Hepatic stellate cell (primary cell): ENCODE results near the gene BCAS3.
A peak's percentile ranks its signal among the peaks of the same experiment; 100 is the strongest.
"Not testable (repeated sequence)": the region's sequence is repeated elsewhere in the genome, so short reads cannot be mapped to it uniquely, and the experiment has no call there.

Experiments
- DNase-seq: peaks from one replicate; pipeline ENCODE4 v3.0.0; 2011; ENCODE audit warnings: low spot score

The BCAS3 gene

GRCh38 chr17:61230972-61231820 lies 553.5 kb downstream of the BCAS3 start:
- no peak for DNase-seq

- DNase-seq = no peak
Observed at GRCh38 chr17:61232871-61233270, 555.2 kb downstream of the BCAS3 start.

DNA sequence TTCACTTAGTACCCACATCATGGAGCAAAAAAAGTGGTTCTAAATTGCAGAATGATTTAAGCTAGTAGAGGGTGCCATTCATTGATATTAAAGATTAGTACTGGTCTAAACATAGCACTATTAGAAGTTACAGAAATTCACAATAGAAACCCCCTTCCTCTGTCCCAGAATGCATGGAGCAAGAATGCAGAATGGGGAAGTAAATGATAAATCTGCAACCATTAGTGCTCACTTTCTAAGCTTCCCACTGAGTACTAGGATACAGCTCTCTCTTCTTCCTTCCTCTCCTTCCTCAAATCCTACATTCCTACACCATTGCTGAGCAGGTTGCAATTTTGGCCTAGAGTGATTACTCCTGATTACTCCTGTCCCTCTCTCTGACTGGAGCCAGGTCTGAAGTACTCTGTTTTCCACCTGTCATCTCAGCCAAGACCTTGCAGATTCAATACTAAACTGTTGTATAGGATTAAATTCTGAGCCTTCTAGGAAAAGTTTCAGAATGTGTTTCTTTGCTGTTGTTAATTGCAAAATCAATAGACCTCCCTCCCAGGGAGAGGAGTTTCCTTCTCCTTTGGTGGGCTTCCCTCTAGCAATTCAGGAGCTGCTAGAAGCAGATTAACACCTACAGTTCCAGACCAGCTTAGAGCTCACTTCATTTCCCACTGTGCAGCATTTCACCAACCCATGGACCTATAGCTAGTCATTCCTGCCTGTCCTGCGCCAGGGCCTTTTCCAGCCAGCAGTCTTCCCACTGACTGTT lies 556.5 kb downstream of the BCAS3 start:
- no peak for DNase-seq

DNA sequence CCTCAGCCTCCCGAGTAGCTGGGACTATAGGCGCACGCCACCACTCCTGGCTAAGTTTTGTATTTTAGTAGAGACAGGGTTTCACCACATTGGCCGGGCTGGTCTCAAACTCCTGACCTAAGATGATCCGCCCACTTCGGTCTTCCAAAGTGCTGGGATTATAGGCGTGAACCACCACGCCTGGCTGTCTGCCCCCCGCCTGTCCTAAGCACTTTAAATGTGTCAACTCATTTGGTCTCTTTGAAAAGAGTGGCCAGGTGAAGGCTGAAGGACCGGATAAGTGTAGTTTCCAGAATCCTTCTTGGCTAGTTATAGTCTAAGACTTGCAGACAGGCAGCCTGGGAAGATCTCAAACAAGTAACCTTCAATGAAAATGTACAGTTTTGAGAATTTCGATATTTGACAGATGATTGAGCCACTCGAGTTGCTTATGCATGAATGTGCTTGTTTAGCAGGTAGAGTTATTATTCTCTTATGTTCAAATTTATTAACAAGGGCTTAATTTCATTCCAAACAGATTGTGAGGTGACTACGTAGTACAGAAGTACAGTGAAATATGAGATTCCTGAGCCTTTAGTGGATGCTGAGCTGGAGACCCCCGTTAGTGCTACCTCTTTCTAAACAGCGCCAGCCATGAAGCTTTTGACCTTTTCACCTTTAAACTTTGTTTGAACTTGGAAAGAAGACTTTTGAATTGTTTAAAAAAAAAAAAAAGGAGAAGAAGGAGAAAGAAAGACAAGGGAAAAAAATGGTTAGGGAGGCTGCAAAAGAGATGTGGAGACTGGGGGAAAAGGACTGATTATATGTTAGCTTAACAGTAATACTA lies 557.6 kb downstream of the BCAS3 start:
- DNase-seq = no peak

DNA sequence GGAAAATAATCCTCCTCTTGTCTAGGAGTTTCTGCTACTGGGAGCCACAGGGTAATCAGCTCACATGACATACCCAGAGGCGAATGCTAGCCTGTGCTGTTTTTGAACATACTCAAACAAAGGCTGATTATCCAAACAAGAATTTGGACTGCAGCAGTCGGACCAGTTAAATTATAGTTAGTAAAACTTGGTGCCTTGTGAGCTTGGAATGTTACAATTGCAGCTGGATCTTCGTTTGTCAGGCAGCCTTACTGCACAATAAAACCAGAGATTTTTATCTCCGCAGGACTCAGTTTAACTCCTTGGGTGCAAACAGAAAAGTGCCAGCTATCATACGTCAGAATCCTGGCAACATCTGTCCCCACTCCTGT lies 558.2 kb downstream of the BCAS3 start:
- no peak for DNase-seq

DNA sequence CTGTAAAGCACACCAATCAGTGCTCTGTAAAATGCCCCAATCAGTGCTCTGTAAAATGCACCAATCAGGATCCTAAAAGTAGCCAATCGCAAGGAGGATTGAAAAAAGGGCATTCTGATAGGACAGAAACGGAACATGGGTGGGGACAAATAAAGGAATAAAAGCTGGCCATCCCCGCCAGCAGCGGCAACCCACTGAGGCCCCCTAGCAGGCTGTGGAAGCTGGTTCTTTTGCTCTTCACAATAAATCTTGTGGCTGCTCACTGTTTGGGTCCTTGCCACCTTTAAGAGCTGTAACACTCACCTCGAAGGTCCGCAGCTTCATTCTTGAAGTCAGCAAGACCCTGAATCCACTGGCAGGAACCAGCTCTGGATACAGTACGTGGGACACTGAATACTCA lies 559.6 kb downstream of the BCAS3 start:
- no peak for DNase-seq

GRCh38 chr17:61238455-61238933 lies 560.8 kb downstream of the BCAS3 start:
- no peak for DNase-seq

DNA sequence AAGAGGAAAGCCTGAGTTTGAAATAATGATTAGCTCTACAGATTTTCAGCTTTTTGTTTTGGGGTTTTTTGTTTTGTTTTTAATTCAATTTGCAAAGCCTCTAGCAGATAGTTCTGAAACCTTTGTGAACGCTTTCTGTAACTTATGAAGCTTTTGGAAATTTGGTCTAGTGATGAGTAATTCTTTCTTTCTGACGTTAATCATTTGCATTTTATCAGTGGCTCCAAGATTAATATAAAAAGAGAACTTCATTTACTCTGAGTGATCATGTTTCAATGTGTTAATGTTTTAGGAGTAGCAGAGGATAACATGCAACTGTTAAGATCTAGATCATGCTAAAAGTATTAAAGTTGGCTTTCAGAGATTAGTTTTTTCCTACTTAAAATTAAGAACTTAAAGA lies 561.7 kb downstream of the BCAS3 start:
- no peak for DNase-seq

GRCh38 chr17:61239953-61240352 lies 562.3 kb downstream of the BCAS3 start:
- DNase-seq = no peak

DNA sequence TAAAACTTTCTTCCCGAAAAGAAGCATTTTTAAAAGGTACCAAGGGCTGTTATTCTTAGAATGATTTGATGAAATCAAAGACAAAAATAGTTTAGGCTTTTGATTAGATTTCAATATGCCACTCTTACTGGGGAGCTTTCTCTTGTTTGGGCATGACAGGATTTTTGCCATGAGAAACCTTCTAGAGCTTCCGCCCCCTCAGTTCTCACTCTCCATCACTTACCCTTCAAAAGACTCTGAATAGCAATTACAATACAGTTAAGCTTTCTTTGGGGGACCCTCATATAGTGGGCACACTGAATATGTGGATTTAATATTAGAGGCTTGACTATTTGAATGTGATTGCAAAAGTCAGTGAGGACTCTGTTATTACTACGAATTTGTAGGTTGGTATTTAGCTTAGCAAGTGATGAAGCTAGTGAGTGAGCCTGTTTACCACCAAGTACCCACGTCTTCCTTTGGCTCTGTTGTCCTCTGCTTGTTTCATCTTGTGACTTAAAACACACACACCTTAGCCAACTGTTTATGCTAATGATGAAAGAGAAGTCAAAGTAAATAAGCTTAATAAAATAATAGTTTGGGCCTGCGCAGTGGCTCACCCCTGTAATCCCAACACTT lies 563.3 kb downstream of the BCAS3 start:
- no peak for DNase-seq

DNA sequence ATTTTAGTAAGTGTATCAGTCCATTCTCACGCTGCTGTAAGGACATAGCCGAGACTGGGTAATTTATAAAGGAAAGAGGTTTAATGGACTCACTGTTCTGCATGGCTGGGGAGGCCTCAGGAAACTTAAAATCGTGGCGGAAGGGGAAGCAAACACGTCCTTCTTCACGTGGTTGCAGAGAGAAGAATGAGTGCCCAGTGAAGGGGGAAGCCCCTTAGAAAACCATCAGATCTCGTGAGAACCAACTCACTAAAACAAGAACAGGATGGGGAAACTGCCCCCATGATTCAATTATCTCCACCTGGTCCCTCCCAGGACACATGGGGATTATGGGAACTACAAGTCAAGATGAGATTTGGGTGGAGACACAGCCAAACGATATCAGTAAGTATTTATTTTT lies 567.3 kb downstream of the BCAS3 start:
- DNase-seq = not testable (repeated sequence)

DNA sequence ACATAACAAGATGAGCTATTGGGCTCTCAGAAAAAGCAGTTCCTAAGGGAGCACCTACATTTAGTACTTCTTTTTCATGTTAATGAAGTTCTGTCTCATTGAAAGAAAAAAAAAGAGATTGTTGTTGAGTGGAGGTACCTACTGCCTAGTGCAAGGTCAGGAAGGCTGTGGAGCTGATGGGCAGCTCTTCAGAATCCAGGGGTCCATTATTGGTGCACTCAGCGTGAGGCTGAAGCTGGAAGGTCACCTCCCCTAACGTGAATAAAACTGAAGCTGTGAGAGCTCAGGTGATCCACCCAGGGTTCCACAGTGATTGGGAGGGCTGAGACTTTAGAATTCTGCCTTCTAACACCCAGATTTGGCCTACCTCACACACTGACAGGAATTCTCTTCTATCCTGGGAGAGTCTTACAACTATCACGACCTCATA lies 568.1 kb downstream of the BCAS3 start:
- DNase-seq = no peak

DNA sequence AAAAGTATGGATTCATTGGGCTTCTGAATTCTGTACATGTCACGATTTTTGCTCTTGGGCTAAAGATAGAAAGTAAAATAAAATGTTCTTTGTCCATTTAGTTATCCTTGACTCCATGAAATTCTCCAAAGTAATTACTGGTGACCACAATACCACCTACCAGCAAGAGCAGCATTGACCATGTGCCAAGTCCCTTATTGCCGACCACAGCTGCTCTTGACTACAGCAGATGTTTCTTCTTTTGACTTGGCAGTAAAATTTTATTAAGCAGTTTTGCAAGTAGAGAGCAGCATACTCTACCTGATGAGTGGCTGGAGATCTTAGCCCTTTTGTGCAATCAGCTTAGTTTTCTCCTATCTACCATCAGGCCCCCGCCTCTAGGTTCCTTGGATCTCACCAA lies 569.8 kb downstream of the BCAS3 start:
- no peak for DNase-seq

DNA sequence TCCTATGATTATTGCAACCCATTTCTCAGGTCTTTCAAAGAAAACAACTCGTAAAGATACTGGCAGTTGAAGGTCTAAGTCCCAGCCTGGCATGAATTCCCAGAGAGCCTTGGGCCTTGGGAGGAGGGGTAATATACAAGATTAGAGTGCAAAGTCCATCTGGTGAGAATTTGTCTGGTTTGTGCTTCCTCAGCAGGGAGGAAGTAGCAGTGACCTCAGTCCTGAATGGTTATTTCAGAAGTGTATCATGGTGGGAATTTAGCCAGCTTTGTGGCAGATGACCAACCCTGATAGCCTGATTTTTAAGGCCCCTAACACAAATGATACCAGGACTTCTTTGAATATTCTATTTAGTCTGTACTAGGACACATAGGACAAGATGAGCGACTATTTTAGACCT lies 570.7 kb downstream of the BCAS3 start:
- DNase-seq = no peak

DNA sequence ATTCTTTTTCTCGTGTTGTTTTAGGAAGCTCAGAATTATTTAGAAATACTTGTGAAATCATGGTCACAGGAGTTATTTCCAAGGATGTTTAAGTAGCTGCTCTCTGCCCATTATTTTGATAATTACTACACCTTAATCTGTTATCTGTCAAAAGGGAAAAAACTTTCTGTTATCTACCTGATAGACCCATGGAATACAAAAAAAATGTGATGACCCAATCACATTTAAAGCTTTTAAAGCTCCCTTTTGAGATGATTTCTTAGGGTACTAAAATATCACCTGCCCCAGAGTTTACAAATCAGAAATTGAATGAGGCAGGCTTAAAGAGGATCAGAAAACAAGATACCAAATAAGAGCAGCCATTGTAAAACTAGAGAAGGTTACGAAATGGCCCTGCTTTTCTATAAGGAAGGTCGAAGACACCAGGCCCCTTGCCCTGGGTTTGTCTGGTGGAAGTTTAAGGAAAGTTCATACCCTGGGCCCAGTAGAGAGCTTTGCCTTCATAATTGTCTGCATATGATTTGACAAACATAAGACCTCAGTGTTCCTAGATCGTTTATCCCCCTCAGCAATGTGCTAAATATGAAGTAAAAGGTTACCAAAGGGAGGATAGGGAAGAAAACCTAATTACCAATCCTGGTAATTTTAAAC lies 572.1 kb downstream of the BCAS3 start:
- DNase-seq = no peak

DNA sequence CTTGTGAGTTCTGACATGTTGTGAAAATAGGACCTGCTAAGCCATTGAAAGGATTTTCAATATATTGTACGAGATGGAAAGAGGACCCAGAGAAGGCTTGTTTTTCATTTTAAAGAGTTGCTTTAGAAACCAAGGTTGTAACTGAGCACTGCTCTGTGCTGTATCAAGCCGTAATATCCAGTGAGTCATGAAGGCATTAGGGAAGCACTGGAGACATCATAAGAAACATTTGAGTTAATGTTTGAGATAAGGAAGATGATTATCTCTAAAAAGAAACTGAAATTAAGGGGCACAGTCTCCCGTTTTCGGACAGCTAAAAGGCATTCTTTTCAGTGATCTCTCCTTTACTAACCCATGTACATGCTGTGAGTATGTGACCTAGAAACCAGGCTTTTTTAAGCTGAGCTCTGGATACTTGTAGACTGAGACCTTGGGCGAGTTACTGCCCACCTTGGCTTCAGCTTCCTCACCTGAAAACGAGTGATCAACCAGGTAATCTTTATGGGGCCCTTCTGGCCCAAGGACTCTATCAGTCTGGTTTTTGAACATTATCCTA lies 572.8 kb downstream of the BCAS3 start:
- DNase-seq = no peak

- peak; percentile 84 for DNase-seq
Observed at GRCh38 chr17:61251939-61252865, 574.6 kb downstream of the BCAS3 start.

GRCh38 chr17:61253362-61253761 lies 575.7 kb downstream of the BCAS3 start:
- no peak for DNase-seq

GRCh38 chr17:61253937-61254574 lies 576.4 kb downstream of the BCAS3 start:
- DNase-seq = no peak

GRCh38 chr17:61254904-61255303 lies 577.3 kb downstream of the BCAS3 start:
- no peak for DNase-seq
